Vagina (tissue), 2 donors: ENCODE measurements around the gene HIGD2A.

Source experiments
- CTCF ChIP-seq, 3 experiments: fragments of 450-650 bp in 2 of 3; fragments of 200-600 bp in 1 of 3; sonication (generic) in 1 of 3; IDR thresholded peaks; one replicate each; pipeline ENCODE4 v1.5.1; 2017 to 2019; ENCODE audit warnings: antibody characterized with exemption in 3 of 3, mild to moderate bottlenecking in 2 of 3, moderate library complexity in 2 of 3
- POLR2A ChIP-seq, 2 donors: fragments of 450-650 bp; IDR thresholded peaks; one replicate each; pipeline ENCODE4 v1.6.1; 2017; ENCODE audit warnings: antibody characterized with exemption in 2 of 2, mild to moderate bottlenecking in 2 of 2, moderate library complexity in 2 of 2

- no peak for TF ChIP-seq CTCF (IDR thresholded peaks at IDR 0.05)
- TF ChIP-seq POLR2A (IDR thresholded peaks at IDR 0.05), result no peak
These were observed 48.1 kb downstream of the HIGD2A start for GRCh38 chr5:176436656-176437055.
